Smooth muscle cell (in vitro differentiated cells): ENCODE data around the gene NR2F6. TPM values are rescaled to one million over a fixed set of nuclear protein-coding genes. Genes with fewer than 3 reads are reported as not detected.

Experiments
- DNase-seq: peaks from one replicate; lab custom pipeline; 2025; ENCODE audit not compliant: unreplicated experiment; lab: John Stamatoyannopoulos, UW
- H2AFZ ChIP-seq: fragments of 200-600 bp; sonication (generic); 2 replicates; pipeline ENCODE4 v1.6.0; 2016; ENCODE audit warnings: antibody characterized with exemption, low read depth, mild to moderate bottlenecking
- H3F3A ChIP-seq: fragments of 200-600 bp; sonication (generic); 2 replicates; pipeline ENCODE4 v1.6.0; 2017; ENCODE audit warnings: antibody characterized with exemption, low read depth
- H3K27ac ChIP-seq: fragments of 200-600 bp; sonication (generic); 2 replicates; pipeline ENCODE4 v1.5.1; 2016; ENCODE audit warnings: low read depth, mild to moderate bottlenecking
- H3K27me3 ChIP-seq: fragments of 200-600 bp; sonication (generic); 2 replicates; pipeline ENCODE4 v1.6.1; 2016; ENCODE audit warnings: low read depth, mild to moderate bottlenecking
- H3K36me3 ChIP-seq: fragments of 200-600 bp; sonication (generic); 2 replicates; pipeline ENCODE4 v1.5.1; 2016; ENCODE audit warnings: low read depth
- H3K4me1 ChIP-seq: fragments of 200-600 bp; sonication (generic); 2 replicates; pipeline ENCODE4 v1.5.1; 2016; ENCODE audit warnings: low read depth
- H3K4me2 ChIP-seq: fragments of 200-600 bp; sonication (generic); 2 replicates; pipeline ENCODE4 v1.6.0; 2016; ENCODE audit warnings: mild to moderate bottlenecking
- H3K4me3 ChIP-seq: fragments of 200-600 bp; sonication (generic); 2 replicates; pipeline ENCODE4 v1.5.1; 2016; ENCODE audit warnings: mild to moderate bottlenecking
- H3K79me2 ChIP-seq: fragments of 200-600 bp; sonication (generic); 2 replicates; pipeline ENCODE4 v1.6.0; 2016; ENCODE audit warnings: low read depth, mild to moderate bottlenecking
- H3K9ac ChIP-seq: fragments of 200-600 bp; sonication (generic); 2 replicates; pipeline ENCODE4 v1.6.0; 2016; ENCODE audit warnings: low read depth
- H3K9me3 ChIP-seq: fragments of 200-600 bp; sonication (generic); replicated peaks from 2 replicates; pipeline ENCODE4 v1.5.1; 2016; ENCODE audit warnings: low read depth
- H4K20me1 ChIP-seq: fragments of 200-600 bp; sonication (generic); 2 replicates; pipeline ENCODE4 v1.6.0; 2016; ENCODE audit warnings: low read depth
- CTCF ChIP-seq: fragments of 200-600 bp; sonication (generic); IDR thresholded peaks from 2 replicates; pipeline ENCODE4 v1.5.1; 2017; ENCODE audit warnings: borderline replicate concordance, mild to moderate bottlenecking, antibody characterized with exemption; ENCODE audit not compliant: insufficient read depth, poor library complexity, severe bottlenecking
- WGBS: methylation state at CpG from one replicate; pipeline ENCODE4 v1.1.7; 2016; ENCODE audit warnings: low lambda C conversion rate; 5-methylcytosine and 5-hydroxymethylcytosine counted together
- polyA plus RNA-seq: library from polyadenylated mRNA; unstranded; fragments of >200 nt; fragmentation: Nextera tagmentation; extraction: Ambion mirVana; gene quantifications from 2 replicates; pipeline ENCODE4 v1.2.1, GENCODE V29; 2016
- total RNA-seq: library from RNA; depleted of rRNA; stranded (reverse); fragments of >200 nt; gene quantifications from 2 replicates; pipeline ENCODE4 v1.2.3, GENCODE V29; 2014

NR2F6 gene
- total and polyA plus RNA-seq, 2 experiments from 2014 or later = 57.4 to 104 TPM

DNA sequence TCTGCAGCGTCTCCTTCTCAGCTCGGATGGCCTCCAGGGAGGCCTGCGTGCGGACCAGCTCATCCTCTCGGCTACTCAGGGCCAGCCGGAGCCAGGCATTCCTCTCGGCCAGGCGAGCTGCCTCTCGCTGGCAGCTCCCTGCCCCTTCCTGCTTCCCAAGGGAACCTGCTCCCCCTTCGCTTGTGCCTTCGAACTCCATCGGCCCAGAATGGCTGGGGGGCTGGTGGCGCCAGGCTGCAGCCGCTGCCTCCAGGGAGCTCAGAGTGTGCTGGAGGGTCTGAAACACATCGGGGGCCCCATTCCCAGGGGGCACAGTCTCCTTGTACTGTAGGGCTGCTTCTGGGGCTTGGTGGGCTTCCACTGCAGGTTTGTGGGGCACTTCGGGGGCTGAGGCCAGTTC is 16.8 kb upstream of the NR2F6 start:
- WGBS = 85% methylated on average over 16 of the region's 16 CpGs
- H2AFZ ChIP-seq = no peak overlapping the region
- H3K27ac ChIP-seq = no peak overlapping the region
- no peaks in the 10 kb centered on the region for H3K27me3 ChIP-seq
- DNase-seq = no peak
- no peak overlapping the region for H3K4me3 ChIP-seq
- H3K79me2 ChIP-seq = no peaks in the 10 kb centered on the region
- no peaks in the 10 kb centered on the region for H3K9me3 ChIP-seq
- H3K4me2 ChIP-seq = no peak overlapping the region
- no peaks in the 10 kb centered on the region for H3K4me1 ChIP-seq
- no peaks in the 10 kb centered on the region for H4K20me1 ChIP-seq
- H3K36me3 ChIP-seq = no peaks in the 10 kb centered on the region
- H3F3A ChIP-seq = no peaks in the 10 kb centered on the region
- no peak for TF ChIP-seq CTCF
- no peak overlapping the region for H3K9ac ChIP-seq

GRCh38 chr19:17260842-17261325 is 15.2 kb upstream of the NR2F6 start:
- H3K27ac ChIP-seq = no peak overlapping the region
- no peaks in the 10 kb centered on the region for H3F3A ChIP-seq
- no peak overlapping the region for H2AFZ ChIP-seq
- no peaks in the 10 kb centered on the region for H3K36me3 ChIP-seq
- H3K4me2 ChIP-seq = no peak overlapping the region
- no peaks in the 10 kb centered on the region for H3K79me2 ChIP-seq
- no peaks in the 10 kb centered on the region for H3K9me3 ChIP-seq
- no peaks in the 10 kb centered on the region for H3K4me1 ChIP-seq
- TF ChIP-seq CTCF = peak; percentile 72
- H3K4me3 ChIP-seq = no peak overlapping the region
- 12% methylated on average over 15 of the region's 15 CpGs for WGBS
- DNase-seq = peak; percentile 7
- no peak overlapping the region for H3K9ac ChIP-seq
- no peaks in the 10 kb centered on the region for H3K27me3 ChIP-seq
- no peaks in the 10 kb centered on the region for H4K20me1 ChIP-seq

DNA sequence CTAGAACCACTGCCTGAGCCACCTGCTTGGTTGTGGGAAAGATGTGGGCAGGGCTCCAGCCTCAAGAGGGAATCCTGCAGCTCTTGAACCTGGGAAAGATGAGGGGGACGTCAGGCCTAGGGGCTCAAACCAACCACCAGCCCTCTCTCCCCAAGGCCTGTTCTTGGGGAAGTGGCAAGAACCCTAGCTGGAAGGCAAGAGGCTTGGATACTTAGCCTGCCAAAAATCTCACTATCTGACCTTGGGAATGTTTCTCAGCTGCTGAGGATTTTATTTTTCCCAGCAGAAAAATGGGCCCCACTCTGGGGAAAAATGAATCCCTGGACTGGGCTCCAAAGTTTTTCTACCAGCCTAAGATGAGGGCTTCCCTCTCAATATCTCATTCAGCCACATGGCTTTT is 14.2 kb upstream of the NR2F6 start:
- Histone ChIP-seq H3K9me3 (no peaks in the 10 kb centered on the region), H3K27me3 (no peaks in the 10 kb centered on the region), H4K20me1 (no peaks in the 10 kb centered on the region), H3K27ac (no peak overlapping the region), H3K79me2 (no peaks in the 10 kb centered on the region), H3F3A (no peaks in the 10 kb centered on the region), H3K9ac (no peak overlapping the region), H3K36me3 (no peaks in the 10 kb centered on the region), H3K4me2 (no peak overlapping the region), H3K4me3 (no peak overlapping the region), H2AFZ (no peak overlapping the region), H3K4me1 (no peaks in the 10 kb centered on the region)
- 40% methylated on average over 1 of the region's 1 CpG for WGBS
- TF ChIP-seq CTCF = no peak
- DNase-seq = no peak

DNA sequence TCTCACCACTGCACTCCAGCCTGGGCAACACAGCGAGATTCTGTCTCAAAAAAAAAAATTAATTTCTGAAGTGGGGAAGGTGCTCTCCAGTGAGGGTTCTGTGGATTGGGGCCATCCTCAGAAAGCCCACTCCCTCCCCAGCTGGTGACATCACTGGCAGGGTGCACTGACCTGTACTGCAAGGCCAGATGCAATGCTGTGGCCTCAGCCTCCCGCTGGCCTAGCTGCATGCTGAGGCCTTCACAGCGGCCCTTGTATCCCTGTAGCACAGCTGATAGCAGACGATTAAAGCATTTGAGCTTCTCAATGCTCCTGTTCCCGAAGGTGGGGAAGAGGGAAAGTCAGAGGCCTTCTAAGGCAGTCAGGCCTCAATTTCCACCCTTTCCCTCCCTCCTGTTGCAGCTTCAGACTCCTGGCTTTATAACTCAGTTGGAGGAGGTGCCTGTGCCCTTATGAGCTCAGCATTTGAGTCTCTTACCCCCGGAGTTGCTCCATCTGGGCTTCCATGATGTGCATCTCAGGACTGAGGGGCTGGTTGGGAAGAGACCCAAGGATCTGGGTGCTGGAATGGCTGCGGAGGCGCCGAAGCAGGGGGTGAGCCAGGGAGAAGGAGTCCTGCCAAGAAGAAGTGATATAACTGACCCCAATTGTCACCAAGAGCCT is 13.5 kb upstream of the NR2F6 start:
- Histone ChIP-seq H3K4me3 (no peak overlapping the region), H3F3A (no peaks in the 10 kb centered on the region), H3K4me2 (no peak overlapping the region), H3K36me3 (no peaks in the 10 kb centered on the region), H3K9me3 (no peaks in the 10 kb centered on the region), H3K27ac (no peak overlapping the region), H3K4me1 (no peaks in the 10 kb centered on the region), H3K9ac (no peak overlapping the region), H3K79me2 (no peaks in the 10 kb centered on the region), H2AFZ (no peak overlapping the region), H3K27me3 (no peaks in the 10 kb centered on the region), H4K20me1 (no peaks in the 10 kb centered on the region)
- WGBS = 94% methylated on average over 9 of the region's 9 CpGs
- no peak for DNase-seq
- no peak for TF ChIP-seq CTCF
